Measurements from ENCODE around the gene NPM3. TPM values are rescaled to one million over a fixed set of nuclear protein-coding genes. Genes with fewer than 3 reads are reported as not detected.
"Not testable (repeated sequence)": the region's sequence is repeated elsewhere in the genome, so short reads cannot be mapped to it uniquely, and the experiment has no call there.

The NPM3 gene
- total and polyA plus RNA-seq, 7 donors, result 17.8 to 64.9 (median 26.4) TPM

GRCh38 chr10:101803511-101803910 is 20.3 kb upstream of the NPM3 start:
- 73 to 82% methylated on average over 4 of the region's 4 CpGs for WGBS, 2 donors
- Histone ChIP-seq H3K4me3 (no peak overlapping the region), H3K36me3 (peaks cover 45 to 99% (median 54%) of the 10 kb centered on the region in 4 donors), H3K27ac (no peak overlapping the region), H3K4me1 (peaks cover 0 to 3% (median 0%) of the 10 kb centered on the region in 4 donors), H3K27me3 (no peaks in the 10 kb centered on the region), H3K9me3 (no peaks in the 10 kb centered on the region)
- intact Hi-C loops (cut with DNase I), result no loop called here
- no peak for DNase-seq
- no peak for TF ChIP-seq POLR2AphosphoS5 (IDR thresholded peaks at IDR 0.05)
- TF ChIP-seq EP300 (IDR thresholded peaks at IDR 0.05), result no peak
- no peak for TF ChIP-seq CTCF (IDR thresholded peaks at IDR 0.05)
- TF ChIP-seq POLR2A (IDR thresholded peaks at IDR 0.05), result no peak

GRCh38 chr10:101797403-101798059 is 14.3 kb upstream of the NPM3 start:
- H3K27ac ChIP-seq, result no peak overlapping the region
- peaks cover 0 to 3% (median 0%) of the 10 kb centered on the region in 4 donors for H3K4me1 ChIP-seq
- peaks cover 55 to 100% (median 79%) of the 10 kb centered on the region in 4 donors for H3K36me3 ChIP-seq
- TF ChIP-seq CTCF (IDR thresholded peaks at IDR 0.05), result no peak
- TF ChIP-seq POLR2AphosphoS5 (IDR thresholded peaks at IDR 0.05), result no peak
- TF ChIP-seq EP300 (IDR thresholded peaks at IDR 0.05), result no peak
- TF ChIP-seq POLR2A (IDR thresholded peaks at IDR 0.05), result no peak
- H3K9me3 ChIP-seq, result no peaks in the 10 kb centered on the region
- WGBS, 2 donors, result 79 to 85% methylated on average over 4 of the region's 4 CpGs
- no peak overlapping the region for H3K4me3 ChIP-seq
- no peaks in the 10 kb centered on the region for H3K27me3 ChIP-seq
- no peak for DNase-seq
- intact Hi-C loops (cut with DNase I), result no loop called here

GRCh38 chr10:101793526-101793925 is 10.3 kb upstream of the NPM3 start:
- intact Hi-C loops (cut with DNase I), result no loop called here

GRCh38 chr10:101789686-101790085 is 6.4 kb upstream of the NPM3 start:
- H3K4me1 ChIP-seq, result peaks cover 0 to 1% (median 0%) of the 10 kb centered on the region in 4 donors
- TF ChIP-seq POLR2AphosphoS5 (IDR thresholded peaks at IDR 0.05), result no peak
- no peak for TF ChIP-seq CTCF (IDR thresholded peaks at IDR 0.05)
- TF ChIP-seq EP300 (IDR thresholded peaks at IDR 0.05), result no peak
- no peak for TF ChIP-seq POLR2A (IDR thresholded peaks at IDR 0.05)
- intact Hi-C loops (cut with DNase I), result loop anchor here (10.0 kb wide), 1 partner anchor 575 kb away; no protein-coding TSS in a partner anchor
- peaks cover 38 to 100% (median 79%) of the 10 kb centered on the region in 4 donors for H3K36me3 ChIP-seq
- H3K4me3 ChIP-seq, result no peak overlapping the region
- no peaks in the 10 kb centered on the region for H3K27me3 ChIP-seq
- 95 to 96% methylated on average over 7 of the region's 7 CpGs for WGBS, 2 donors
- no peak for DNase-seq
- no peak overlapping the region for H3K27ac ChIP-seq
- H3K9me3 ChIP-seq, result no peaks in the 10 kb centered on the region

More at GRCh38 chr10:101793526-101793925, 10.3 kb upstream of the NPM3 start:
- Histone ChIP-seq H3K4me3 (no peak overlapping the region), H3K36me3 (peaks cover 60 to 100% (median 87%) of the 10 kb centered on the region in 4 donors), H3K9me3 (no peaks in the 10 kb centered on the region), H3K4me1 (no peaks in the 10 kb centered on the region), H3K27me3 (no peaks in the 10 kb centered on the region), H3K27ac (no peak overlapping the region)
- 98% methylated on average over 12 of the region's 12 CpGs for WGBS, 2 donors
- no peak for DNase-seq
- TF ChIP-seq POLR2A (IDR thresholded peaks at IDR 0.05) (no peak), CTCF (IDR thresholded peaks at IDR 0.05) (no peak), EP300 (IDR thresholded peaks at IDR 0.05) (no peak), POLR2AphosphoS5 (IDR thresholded peaks at IDR 0.05) (no peak)

GRCh38 chr10:101789231-101789630 is 6.0 kb upstream of the NPM3 start:
- not testable (repeated sequence) for H3K27ac ChIP-seq, H3K27me3 ChIP-seq, H3K9me3 ChIP-seq, H3K4me1 ChIP-seq, H3K4me3 ChIP-seq
- intact Hi-C loops (cut with DNase I), result loop anchor here (10.0 kb wide), 1 partner anchor 574 kb away; no protein-coding TSS in a partner anchor
- WGBS, 2 donors, result 92 to 95% methylated on average over 9 of the region's 9 CpGs
- peak; percentile 40 for DNase-seq
- peaks cover 37 to 100% (median 77%) of the 10 kb centered on the region in 4 donors for H3K36me3 ChIP-seq

Measured in sigmoid colon (tissue), 7 donors.